ENCODE results near the gene EXOC5.

EXOC5 gene

GRCh38 chr14:57221931-57222330 is 46.8 kb downstream of the EXOC5 start:
- no peak overlapping the region for H3K9ac ChIP-seq (ENCODE audit: low read length)
- H3K4me3 ChIP-seq (ENCODE audit: low read length), result no peak overlapping the region
- TF ChIP-seq CTCF (IDR thresholded peaks at IDR 0.05; ENCODE audit: low read depth, low read length) (no peak), EZH2phosphoT487 (IDR thresholded peaks at IDR 0.05; ENCODE audit: low read depth) (no peak)
- no peaks in the 10 kb centered on the region for H3K9me3 ChIP-seq (ENCODE audit: insufficient read depth, low read length)
- H2AFZ ChIP-seq (ENCODE audit: low read depth, low read length), result no peak overlapping the region
- no peak overlapping the region for H3K27ac ChIP-seq (ENCODE audit: low read length)
- no peaks in the 10 kb centered on the region for H4K20me1 ChIP-seq (ENCODE audit: insufficient read depth, low read length)
- no peaks in the 10 kb centered on the region for H3K79me2 ChIP-seq (ENCODE audit: low read length)
- H3K4me2 ChIP-seq (ENCODE audit: low read length), result no peak overlapping the region
- peaks cover 2% of the 10 kb centered on the region; the same call in 1 of the 2 replicates for H3K4me1 ChIP-seq (ENCODE audit: low read length)
- H3K36me3 ChIP-seq (replicated peaks; ENCODE audit: low read depth, low read length), result peaks cover 15% of the 10 kb centered on the region
- no peaks in the 10 kb centered on the region for H3K27me3 ChIP-seq (ENCODE audit: low read depth, low read length)

GRCh38 chr14:57212919-57213318 is 55.8 kb downstream of the EXOC5 start:
- TF ChIP-seq EZH2phosphoT487 (IDR thresholded peaks at IDR 0.05; ENCODE audit: low read depth) (no peak), CTCF (IDR thresholded peaks at IDR 0.05; ENCODE audit: low read depth, low read length) (no peak)
- Histone ChIP-seq H3K27me3 (ENCODE audit: low read depth, low read length) (no peaks in the 10 kb centered on the region), H3K79me2 (ENCODE audit: low read length) (no peaks in the 10 kb centered on the region; the same call in 1 of the 2 replicates), H3K4me1 (ENCODE audit: low read length) (no peaks in the 10 kb centered on the region), H3K9ac (ENCODE audit: low read length) (no peak overlapping the region), H4K20me1 (ENCODE audit: insufficient read depth, low read length) (no peaks in the 10 kb centered on the region), H3K27ac (ENCODE audit: low read length) (no peak overlapping the region), H2AFZ (ENCODE audit: low read depth, low read length) (no peak overlapping the region), H3K4me3 (ENCODE audit: low read length) (no peak overlapping the region), H3K36me3 (replicated peaks; ENCODE audit: low read depth, low read length) (peaks cover 21% of the 10 kb centered on the region), H3K4me2 (ENCODE audit: low read length) (no peak overlapping the region), H3K9me3 (ENCODE audit: insufficient read depth, low read length) (no peaks in the 10 kb centered on the region)

GRCh38 chr14:57209561-57209960 is 59.1 kb downstream of the EXOC5 start:
- H3K27me3 ChIP-seq (ENCODE audit: low read depth, low read length), result no peaks in the 10 kb centered on the region
- peaks cover 15% of the 10 kb centered on the region for H3K36me3 ChIP-seq (replicated peaks; ENCODE audit: low read depth, low read length)
- no peak overlapping the region for H3K4me3 ChIP-seq (ENCODE audit: low read length)
- no peak overlapping the region for H3K4me2 ChIP-seq (ENCODE audit: low read length)
- H3K79me2 ChIP-seq (ENCODE audit: low read length), result no peaks in the 10 kb centered on the region
- H2AFZ ChIP-seq (ENCODE audit: low read depth, low read length), result no peak overlapping the region
- H3K27ac ChIP-seq (ENCODE audit: low read length), result no peak overlapping the region
- no peak overlapping the region for H3K9ac ChIP-seq (ENCODE audit: low read length)
- H3K4me1 ChIP-seq (ENCODE audit: low read length), result no peaks in the 10 kb centered on the region
- H3K9me3 ChIP-seq (ENCODE audit: insufficient read depth, low read length), result no peaks in the 10 kb centered on the region
- TF ChIP-seq CTCF (IDR thresholded peaks at IDR 0.05; ENCODE audit: low read depth, low read length), result no peak
- no peak for TF ChIP-seq EZH2phosphoT487 (IDR thresholded peaks at IDR 0.05; ENCODE audit: low read depth)
- H4K20me1 ChIP-seq (ENCODE audit: insufficient read depth, low read length), result no peaks in the 10 kb centered on the region

- TF ChIP-seq EZH2phosphoT487 (IDR thresholded peaks at IDR 0.05; ENCODE audit: low read depth) (no peak), CTCF (IDR thresholded peaks at IDR 0.05; ENCODE audit: low read depth, low read length) (no peak)
- H3K4me3 ChIP-seq (ENCODE audit: low read length), result no peak overlapping the region
- H4K20me1 ChIP-seq (ENCODE audit: insufficient read depth, low read length), result no peaks in the 10 kb centered on the region
- H3K27me3 ChIP-seq (ENCODE audit: low read depth, low read length), result no peaks in the 10 kb centered on the region
- no peaks in the 10 kb centered on the region for H3K9me3 ChIP-seq (ENCODE audit: insufficient read depth, low read length)
- no peaks in the 10 kb centered on the region for H3K4me1 ChIP-seq (ENCODE audit: low read length)
- no peak overlapping the region for H3K9ac ChIP-seq (ENCODE audit: low read length)
- H3K4me2 ChIP-seq (ENCODE audit: low read length), result no peak overlapping the region
- no peaks in the 10 kb centered on the region for H3K79me2 ChIP-seq (ENCODE audit: low read length)
- no peak overlapping the region for H3K27ac ChIP-seq (ENCODE audit: low read length)
- no peak overlapping the region for H2AFZ ChIP-seq (ENCODE audit: low read depth, low read length)
- H3K36me3 ChIP-seq (replicated peaks; ENCODE audit: low read depth, low read length), result peaks cover 4% of the 10 kb centered on the region
These were observed 62.8 kb downstream of the EXOC5 start for GRCh38 chr14:57205938-57206337.

Data from OCI-LY3 (cell line).